ENCODE data around the gene KDM6A. TPM values are rescaled to one million over a fixed set of nuclear protein-coding genes. Genes with fewer than 3 reads are reported as not detected.

Gene KDM6A
- total and polyA plus RNA-seq, 9 of the 15 experiments (the other 6 are each of a cell fraction or from before 2014, with no cell fraction given), result 8.4 to 34.3 (median 22.9) TPM

GRCh38 chrX:44876767-44877166 lies 3.8 kb downstream of the KDM6A start (continued):
- TF ChIP-seq THAP12 (CRISPR knock-in tag; IDR thresholded peaks at IDR 0.05) (peak; percentile 90), GABPB2 (CRISPR knock-in tag; conservative IDR thresholded peaks at IDR 0.05) (peak; percentile 96), MBD1 (CRISPR knock-in tag; IDR thresholded peaks at IDR 0.05) (peak; percentile 86; the same call in 1 of the 2 replicates), TARDBP (IDR thresholded peaks at IDR 0.05) (no peak), JUN (IDR thresholded peaks at IDR 0.05; ENCODE audit: borderline replicate concordance, low read depth, low read length) (no peak), JUN (CRISPR knock-in tag; IDR thresholded peaks at IDR 0.05; ENCODE audit: borderline replicate concordance) (no peak), HDAC8 (tag; IDR thresholded peaks at IDR 0.05) (no peak), MITF (IDR thresholded peaks at IDR 0.05) (no peak), ZNF263 (CRISPR knock-in tag; IDR thresholded peaks at IDR 0.05; ENCODE audit: borderline replicate concordance) (no peak), JUNB (CRISPR knock-in tag; conservative IDR thresholded peaks at IDR 0.05) (peak; percentile 70), ZNF253 (CRISPR knock-in tag; conservative IDR thresholded peaks at IDR 0.05) (peak; percentile 70; the same call in 1 of the 2 replicates), IRF1 (CRISPR knock-in tag; IDR thresholded peaks at IDR 0.05; ENCODE audit: borderline replicate concordance) (no peak), TFAM (CRISPR knock-in tag; conservative IDR thresholded peaks at IDR 0.05) (no peak), ZNF518B (CRISPR knock-in tag; IDR thresholded peaks at IDR 0.05) (0 out of 2 replicates have a peak, but pooled peaks have one; percentile 58), ZNF3 (CRISPR knock-in tag; IDR thresholded peaks at IDR 0.05) (0 out of 2 replicates have a peak, but pooled peaks have one; percentile 73), TEAD2 (tag; IDR thresholded peaks at IDR 0.05) (no peak), GATAD2A (IDR thresholded peaks at IDR 0.05) (no peak), NCOA1 (IDR thresholded peaks at IDR 0.05; ENCODE audit: low read depth) (no peak), ZNF79 (CRISPR knock-in tag; IDR thresholded peaks at IDR 0.05; ENCODE audit: low read depth) (peak; percentile 69; the same call in 1 of the 2 replicates), ZFP30 (CRISPR knock-in tag; IDR thresholded peaks at IDR 0.05; ENCODE audit: borderline replicate concordance) (peak; percentile 82)
